Suppressor macrophage (primary cell): ENCODE data around the gene PADI4.

Experiments used
- DNase-seq, 4 experiments: peaks; one replicate each; pipeline ENCODE4 v3.0.0-alpha.2; 2020 to 2022

The PADI4 gene

DNA sequence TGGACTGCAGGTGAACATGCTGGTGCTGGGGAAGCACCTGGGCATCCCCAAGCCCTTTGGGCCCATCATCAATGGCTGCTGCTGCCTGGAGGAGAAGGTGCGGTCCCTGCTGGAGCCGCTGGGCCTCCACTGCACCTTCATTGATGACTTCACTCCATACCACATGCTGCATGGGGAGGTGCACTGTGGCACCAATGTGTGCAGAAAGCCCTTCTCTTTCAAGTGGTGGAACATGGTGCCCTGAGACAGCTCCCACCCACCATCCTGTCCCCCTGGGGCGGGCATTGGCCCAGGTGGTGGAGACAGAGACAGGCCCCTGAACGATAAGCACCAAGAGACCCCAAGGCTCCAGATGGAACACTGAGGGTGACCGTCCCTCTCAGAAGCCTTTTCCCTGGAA lies 25.2 kb upstream of the PADI4 start:
- DNase-seq = no peak

DNA sequence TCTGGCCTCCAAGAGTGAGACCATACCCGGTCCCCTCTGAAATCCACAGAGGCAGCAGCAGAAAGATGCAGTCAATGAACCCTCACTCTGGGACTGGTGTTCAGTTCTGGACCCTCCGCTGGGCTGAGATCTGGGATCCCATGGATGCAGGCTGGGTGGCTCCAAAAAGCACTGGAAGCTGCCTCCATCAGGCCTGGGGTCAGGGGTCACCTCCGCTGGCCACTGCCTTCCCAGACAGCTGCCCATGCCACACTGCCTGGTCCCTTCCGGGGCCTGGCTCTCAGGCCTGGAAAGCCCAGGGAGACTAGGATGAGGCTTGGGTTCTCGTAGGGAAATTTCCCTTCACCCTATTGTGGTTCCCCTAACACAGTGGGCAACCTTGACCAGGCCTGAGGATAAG lies 21.4 kb upstream of the PADI4 start:
- no peak for DNase-seq

DNA sequence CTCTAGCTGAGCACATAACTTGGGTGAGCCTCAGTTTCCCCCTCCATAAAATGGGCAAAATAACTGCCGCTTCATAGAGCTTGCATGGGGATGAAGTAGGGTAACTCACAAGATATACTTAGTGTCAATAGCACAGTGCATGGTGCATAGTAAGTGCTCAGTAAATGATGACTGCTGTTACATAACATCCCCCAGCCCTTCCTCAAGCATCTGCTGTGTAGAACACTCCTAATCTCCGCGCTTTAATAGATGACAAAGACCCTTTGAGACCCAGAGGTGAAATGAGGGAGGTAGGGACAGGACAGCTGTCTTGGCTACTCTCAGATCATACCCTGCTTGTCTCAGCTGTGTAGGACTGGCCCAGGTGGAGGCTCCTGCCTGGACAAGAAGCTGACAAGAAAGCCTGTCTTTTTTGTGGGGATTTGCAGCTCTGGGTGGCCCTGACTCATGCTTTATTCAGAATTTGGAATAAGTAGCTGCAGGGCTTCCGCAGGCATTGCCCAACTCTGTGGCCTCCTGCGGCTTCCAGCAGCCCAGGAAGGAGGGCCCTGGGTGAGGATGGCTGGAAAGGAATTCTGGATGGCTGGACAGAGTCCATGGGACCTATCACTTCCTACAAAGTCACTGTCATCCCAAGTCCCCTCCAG lies 20.7 kb upstream of the PADI4 start:
- DNase-seq = peak; percentile 35 to 57 (median 52)

DNA sequence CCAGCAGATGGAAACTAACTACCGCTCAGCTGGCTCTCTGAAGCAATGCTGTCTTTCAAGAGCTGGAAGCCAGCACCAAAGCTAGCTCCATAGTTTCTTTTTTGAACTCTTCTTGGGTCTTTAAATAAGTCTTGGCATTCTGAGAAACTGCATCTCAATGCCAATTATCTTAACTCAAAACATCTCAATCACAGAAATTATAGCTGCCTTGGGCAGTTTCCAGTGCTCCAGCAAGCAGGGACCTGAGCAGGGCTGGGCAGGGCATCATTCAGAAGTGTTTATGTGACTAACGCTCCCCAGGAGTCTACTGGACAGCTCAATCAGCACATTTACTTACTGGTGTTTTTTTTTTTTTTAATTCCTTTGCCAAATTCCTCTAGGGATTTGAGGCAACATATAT lies 18.3 kb upstream of the PADI4 start:
- DNase-seq = no peak

DNA sequence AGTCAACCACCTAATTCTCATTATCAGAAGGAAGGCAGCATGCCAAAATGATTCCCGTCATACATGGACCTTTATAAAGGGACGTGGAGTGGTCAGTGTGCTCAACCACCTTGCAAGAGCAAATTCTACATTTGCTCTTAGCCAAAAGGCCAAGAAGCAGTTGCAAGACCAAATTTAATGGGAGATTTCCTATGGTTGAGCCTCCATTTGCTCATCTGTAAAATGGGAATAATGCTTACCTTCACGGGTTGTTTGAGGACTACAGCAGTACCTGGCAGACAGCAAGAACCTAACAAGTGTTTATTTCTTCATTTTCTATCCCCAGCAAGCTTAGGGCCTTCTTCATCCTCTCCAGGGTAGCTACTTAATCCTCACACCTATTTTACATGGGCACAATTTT lies 17.4 kb upstream of the PADI4 start:
- DNase-seq = no peak

DNA sequence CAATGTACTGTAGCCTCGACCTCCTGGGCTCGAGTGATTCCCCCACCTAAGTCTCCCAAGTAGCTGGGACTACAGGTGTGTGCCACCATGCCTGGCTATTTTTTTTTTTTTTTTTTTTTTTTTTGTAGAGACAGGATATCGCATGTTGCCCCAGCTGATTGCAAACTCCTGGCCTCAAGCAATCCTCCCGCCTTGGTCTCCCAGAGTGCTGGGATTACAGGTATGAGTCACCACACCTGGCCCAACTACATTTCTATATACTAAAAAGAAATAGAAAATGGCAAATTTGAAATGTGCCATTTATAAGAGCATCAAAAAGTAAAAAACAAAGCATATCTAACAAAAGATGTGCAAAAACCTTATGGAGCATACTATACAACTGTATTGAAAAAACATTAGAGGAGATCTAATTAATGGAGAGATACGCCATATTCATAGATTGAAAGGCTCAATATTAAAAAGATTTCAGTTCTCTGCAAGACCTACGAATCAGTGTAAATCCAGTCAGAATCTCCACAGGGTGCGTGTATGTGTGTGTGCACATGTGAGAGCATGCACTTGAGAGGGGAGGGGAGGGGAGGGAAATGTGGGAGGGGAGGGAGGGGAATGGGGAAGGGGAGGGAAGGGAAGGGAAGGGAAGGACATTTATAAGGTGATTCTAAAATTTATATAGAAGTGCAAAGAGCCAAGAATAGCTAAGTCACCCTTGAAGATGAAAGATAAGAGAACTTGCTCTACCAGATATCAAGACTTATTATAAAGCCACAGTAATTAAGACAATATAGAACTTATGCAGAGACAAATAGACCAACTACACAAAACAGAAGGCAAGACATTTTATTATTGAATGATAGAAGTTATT lies 15.5 kb upstream of the PADI4 start:
- no peak for DNase-seq

DNA sequence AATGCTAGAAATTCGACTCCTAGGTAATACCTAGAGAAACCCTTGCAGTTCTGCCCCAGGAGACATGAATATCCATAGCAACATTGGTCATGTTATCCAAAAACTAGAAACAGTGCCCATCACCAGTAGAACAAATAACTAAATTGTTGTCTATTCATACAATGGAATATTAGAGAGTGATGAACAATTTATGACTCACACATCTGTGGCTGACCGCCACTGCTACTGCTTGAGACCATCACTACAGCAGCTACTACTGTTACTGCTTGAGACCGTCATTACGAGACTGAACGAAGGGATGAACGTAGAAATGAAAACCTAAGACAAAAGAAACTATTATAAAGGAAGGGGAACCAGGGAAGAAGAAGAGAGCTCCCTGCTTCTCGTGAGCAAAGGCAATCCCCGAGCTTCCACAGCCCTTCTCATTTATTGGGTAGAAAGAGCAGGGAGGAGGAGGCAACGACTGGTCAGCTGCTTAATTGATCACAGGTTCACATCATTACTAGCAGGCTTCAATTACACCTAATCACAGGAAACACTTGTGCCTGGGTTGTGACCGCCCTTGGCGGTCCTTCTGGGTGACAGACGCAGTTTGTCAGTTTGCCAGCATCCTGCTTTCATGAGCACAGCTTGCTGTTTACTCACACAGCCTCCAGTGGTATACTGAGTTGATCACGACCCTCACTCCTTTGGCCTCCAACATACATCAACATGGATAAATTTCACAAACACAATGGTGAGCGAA lies 14.1 kb upstream of the PADI4 start:
- DNase-seq = no peak

DNA sequence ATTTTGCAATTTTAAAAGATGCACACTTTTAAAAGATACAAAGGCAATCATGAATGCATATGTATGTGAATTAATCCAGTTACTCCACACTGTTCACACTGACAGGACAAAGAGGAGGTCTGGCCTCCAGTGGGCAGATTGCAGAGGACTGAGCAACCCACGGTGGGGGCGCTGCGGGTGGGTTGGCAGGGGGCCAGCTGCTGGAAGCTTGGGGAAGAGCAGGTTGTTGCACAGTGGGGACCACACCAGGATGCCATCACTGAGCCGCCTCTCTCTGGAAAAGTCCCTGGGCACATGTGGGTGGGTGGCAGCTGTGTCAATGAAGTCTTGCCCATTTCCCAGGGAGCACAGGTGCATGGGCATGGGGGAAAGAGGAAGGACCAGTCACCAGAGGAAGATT lies 12.7 kb upstream of the PADI4 start:
- no peak for DNase-seq

DNA sequence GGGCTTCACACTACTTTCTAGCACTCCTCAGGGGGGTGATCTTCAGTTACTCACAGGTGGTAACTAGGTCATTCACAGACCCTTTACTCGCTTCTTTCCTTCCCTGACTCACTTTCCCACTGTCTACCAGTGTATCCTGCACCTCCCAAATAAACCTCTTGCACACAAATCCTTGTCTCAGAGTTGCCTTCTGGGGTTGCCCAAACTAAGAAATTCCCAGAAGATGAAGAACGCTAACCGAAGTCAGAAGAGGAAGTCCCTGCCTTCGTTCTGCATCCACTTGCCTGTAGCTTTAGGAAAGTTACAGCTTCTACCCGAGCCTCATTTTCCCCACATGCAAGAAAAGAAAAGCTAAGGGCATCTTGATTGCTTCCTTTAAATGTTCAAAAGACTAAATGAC lies 11.9 kb upstream of the PADI4 start:
- no peak for DNase-seq

DNA sequence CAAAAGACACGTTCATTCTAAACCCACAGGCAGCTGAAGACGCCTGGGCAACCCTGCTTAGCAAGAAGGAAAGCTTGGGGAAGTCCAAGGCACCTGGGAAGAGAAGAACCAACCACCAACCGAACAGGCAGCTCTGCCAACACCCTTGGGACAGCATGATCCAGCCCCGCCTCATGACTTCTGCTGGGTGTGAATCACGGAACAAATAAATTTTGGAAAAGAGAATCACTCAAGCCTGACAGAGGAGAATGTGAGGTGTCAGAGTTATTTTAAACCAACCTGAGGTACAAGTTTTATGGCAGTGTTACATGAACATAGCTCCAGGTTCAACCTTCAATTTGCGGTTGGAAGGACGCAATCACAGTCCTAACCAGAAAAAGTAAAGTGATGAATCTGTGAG lies 10.0 kb upstream of the PADI4 start:
- DNase-seq = no peak

DNA sequence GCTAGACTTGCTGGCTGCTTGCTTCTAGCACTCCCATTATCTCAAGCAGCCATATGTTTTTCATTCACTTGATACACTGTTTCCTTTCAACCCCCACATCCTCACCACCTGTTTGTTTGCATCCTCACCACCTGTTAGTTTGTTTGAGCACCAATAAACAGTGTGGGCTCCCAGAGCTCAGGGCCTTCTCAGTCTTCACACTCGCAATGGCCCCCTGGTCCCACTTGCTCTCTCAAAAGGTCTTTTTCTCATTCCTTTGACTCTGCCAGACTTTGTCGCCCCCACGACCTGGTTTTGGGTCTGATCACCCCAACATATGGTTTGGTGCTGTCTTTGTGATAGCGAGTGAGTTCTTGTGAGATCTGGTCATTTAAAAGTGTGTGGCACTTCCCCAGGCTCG lies 6.2 kb upstream of the PADI4 start:
- peak in 1 of 4 experiments; percentile 20 for DNase-seq

DNA sequence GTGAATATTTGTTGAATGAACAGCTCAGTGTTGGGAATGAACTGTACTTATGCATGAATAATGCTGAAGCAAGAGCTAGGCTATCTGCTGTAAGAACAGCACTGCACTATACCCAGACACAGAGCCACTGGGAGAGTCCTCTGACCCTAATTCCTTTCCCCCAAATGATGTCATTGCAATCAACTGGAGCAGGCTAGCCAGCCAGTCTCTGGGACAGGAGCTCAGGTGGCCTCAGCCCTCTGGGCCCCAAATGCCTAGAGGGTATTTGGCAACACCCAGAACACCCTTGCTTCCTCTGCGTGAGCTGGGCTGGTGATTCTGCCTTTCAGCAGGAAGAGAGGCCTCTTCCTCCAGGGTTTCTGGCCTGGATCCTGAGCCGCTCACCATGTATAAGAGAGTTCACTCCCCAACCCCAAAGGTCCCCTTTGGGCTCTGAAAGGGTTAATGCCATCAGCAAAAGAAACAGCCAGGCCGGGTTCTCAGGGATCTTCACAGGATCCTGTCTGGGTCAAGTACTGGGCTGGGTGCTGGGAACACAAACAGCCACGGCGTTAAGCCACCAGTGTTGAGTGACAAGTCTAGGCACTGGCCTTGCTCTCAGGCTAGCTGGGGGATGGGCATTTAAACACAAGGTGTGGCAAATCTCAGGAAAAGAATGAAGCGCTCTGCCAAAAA lies 3.7 kb upstream of the PADI4 start:
- peak in 3 of 4 experiments; percentile 26 to 59 (median 54) for DNase-seq

DNA sequence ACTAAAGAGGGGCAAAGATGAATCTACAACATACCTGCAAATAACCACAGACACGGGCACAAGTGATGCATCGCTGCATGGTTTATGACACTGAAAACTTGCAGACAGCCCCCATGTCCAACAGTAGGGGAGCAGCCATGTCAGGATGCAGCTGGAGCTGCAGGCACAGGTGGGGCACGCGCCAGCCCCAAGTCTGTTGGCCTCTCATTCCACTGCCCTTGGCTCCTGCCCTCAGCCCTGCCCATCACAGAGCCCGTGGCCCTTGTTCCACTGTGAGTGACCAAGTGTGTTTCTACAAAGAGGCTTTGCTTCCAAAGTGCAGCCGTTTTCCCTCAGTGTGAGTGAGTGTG lies 3.2 kb upstream of the PADI4 start:
- no peak for DNase-seq

DNA sequence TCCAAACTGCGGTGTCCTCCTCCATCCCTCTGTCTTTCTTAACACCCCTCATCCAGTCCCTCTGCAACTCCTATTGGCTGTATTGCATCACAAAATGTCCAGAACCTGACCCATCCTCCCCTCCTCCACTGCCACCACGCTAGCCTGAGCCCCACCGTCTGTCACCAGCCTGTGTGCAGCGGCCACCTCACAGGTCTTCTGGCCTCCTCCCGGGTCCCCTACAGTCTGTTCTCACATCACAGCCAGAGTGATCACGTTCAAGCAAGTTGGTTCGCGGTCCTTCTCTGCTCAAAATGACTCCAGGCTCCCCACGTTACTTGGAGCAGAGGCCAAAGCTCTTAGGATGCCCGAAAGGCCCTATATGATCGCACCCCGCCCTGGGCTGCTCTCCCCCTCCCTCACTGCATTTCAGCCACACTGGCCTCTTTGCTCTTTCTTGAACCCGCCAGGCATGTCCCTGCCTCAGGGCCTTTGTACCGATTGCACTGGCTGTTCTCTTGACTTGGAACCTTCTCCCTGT lies 2.4 kb upstream of the PADI4 start:
- no peak for DNase-seq

DNA sequence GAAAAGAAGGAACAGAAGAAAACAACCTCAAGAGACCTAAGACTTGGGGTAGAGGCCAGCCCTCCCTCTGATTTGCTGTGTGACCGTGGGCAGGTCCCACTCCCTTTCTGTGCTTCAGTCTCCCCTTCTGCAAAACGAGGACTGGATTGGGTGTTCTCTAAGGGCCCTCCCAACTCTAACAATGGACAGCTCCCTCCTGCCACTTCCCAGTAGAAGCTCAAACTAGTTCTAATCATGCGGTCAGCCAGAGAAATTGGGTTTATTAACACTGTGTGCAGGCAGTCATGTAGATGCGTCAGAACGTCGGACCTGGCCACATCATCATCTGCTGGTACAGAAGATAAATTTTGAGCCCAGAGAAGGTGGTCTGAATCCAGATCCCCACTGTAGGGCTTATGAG lies 1.6 kb upstream of the PADI4 start:
- DNase-seq = no peak

DNA sequence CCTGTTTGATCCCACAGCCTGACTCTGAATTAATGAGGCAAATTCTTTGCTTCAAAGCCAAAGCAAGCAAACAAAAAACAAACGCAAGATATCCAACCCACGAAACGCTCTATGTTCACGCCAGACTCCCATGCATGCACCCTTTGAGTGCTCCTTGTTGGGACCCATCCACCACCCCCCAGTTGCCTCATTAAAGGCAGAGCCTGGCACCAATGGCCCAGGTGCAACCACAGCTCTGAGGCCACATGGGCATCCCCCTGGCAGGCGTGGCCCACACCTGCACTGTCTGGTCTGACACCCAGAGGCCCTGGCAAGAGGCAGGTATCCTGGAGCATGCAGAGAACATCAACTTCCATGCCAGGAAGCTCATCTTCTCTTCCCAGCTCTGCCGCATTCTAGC lies 1.1 kb upstream of the PADI4 start:
- DNase-seq = no peak

DNA sequence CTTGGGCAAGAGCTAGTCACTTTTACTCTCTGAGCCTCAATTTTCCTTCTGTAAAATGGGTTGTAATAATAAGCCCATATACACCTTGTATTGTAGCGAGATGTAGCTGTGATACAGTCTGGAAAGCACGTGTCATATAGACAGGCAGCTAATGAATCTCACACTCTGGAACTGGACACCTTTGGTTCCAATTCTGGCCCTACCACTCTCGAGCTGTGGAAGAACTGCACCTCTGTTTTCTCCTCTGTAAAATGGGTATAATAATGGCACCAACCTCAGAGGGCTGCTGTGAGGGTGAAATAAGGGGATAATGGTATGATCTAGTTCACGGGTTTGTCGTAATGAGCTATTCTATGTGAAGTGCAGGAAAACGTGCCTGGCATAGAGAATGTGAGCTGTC lies 668 bp upstream of the PADI4 start:
- DNase-seq = no peak

DNA sequence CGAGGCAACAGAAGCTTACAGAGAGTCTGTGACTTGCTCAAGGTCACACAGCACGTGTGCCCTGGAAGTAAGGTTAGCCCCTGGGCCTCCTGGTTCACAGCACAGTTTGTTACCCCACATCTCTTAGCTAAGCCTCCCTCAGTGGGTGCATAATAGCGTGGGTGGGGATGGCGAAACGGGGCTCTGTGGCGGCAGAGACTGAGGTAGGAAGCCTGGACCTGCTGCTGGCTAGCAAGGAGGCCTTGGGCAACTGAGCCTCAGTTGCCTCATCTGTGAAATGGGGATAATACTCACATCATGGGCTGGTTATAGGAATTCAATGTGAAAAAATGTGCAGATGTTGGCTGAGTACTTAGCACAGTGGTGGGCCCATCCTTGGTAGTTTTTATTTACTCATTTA lies 596 bp downstream of the PADI4 start:
- peak; percentile 65 to 77 (median 70) for DNase-seq

DNA sequence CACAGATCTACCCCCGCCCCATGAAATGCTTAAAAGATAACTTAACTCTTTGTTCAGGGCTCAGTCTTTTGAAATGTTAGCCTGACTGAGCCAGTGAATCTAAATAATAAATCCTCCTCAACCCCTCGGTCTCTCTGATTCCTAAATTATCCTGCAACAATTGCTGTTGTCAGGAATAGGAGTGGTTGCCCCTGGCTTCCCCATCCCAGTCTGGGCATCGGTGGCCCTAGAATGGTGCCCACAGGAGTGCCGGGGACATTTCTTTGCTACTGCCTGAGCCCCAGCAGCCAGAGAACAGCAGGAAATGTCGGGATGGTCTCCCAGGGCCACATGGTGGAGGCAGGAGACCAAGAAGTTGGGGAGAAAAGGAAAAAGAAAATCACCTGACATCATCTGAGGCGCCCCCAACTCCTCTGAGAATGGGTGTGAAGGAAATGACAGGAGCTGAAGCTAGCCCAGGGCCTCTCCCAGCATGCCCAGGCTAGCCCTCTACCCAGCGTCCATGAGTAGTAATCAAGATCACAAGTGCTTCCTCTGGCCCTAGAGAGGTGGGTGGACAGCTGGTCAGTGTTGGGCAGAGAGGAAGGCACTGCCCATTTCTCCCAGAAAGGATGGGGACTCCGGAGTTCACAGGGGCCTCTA lies 1.6 kb downstream of the PADI4 start:
- DNase-seq = no peak

DNA sequence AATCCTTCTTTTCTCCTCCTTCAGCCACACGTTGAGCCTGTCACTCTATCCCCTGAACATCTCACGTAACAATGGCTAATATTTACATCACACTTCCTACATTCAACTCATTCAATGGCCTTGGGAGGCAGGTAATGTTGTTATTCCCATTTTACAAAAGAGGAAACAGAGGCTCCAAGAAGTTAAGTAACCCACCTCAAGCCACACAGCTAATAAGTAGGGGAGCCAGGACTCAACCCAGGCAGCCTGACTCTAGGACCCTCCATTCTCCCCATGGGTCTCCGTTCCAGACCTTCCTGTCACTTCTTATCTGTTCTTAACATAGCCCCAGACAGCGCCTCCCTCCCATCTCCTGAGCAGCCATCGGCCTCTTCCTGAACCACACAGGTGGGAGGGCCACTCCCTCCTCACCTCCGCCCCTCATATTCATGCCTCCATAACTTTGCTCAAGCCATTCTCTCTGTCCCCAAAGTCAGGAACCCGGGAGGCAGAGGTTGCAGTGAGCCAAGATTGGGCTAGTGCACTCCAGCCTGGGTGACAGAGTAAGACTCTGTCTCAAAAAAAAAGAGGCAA lies 2.2 kb downstream of the PADI4 start:
- no peak for DNase-seq

DNA sequence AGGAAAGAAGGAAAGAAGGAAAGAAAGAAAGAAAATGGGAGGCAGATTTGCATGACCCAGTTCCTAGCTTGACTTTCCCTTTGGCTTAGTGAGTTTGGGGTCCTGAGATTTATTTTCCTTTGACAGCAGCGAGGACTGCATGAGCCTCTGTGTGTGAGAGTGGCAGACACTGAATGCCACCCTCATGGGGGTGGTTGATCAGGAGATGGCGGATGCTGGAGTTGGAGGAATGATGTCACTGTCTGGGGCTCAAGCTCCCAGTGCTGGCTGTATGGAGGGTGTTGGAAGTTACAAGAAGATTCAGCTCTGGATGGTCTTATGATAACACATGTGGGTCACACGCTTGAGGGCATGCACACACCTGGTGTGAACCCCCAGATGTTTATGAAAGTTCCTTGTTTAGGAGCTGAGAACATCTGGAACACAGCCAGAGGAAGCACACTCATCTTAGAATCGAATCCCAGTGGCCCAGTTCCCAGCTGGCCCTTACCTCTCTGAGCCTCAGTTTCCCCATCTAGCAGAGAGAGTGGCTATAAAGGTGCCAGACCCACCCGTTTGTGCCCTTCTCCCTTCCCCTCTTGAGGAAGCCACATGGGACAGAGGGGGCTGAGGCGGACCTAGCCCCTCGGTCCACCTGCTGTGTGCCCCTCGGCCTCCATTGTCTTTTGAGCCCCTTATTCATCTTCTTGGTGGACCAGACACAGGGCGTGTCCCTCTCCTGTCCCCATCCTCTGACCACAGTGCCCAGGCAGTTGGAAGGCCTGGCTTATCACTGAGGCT lies 5.7 kb downstream of the PADI4 start:
- DNase-seq = no peak
